NOMO-1 treated with DMSO at 0.1 percent for 48 hours (cell line): ENCODE results near the gene SRGAP1.
"Not testable (repeated sequence)": the region's sequence is repeated elsewhere in the genome, so short reads cannot be mapped to it uniquely, and the experiment has no call there.

Experiments
- DNase-seq: peaks from one replicate; lab custom pipeline; 2025; ENCODE audit not compliant: unreplicated experiment; lab: John Stamatoyannopoulos, UW

Gene SRGAP1

DNA sequence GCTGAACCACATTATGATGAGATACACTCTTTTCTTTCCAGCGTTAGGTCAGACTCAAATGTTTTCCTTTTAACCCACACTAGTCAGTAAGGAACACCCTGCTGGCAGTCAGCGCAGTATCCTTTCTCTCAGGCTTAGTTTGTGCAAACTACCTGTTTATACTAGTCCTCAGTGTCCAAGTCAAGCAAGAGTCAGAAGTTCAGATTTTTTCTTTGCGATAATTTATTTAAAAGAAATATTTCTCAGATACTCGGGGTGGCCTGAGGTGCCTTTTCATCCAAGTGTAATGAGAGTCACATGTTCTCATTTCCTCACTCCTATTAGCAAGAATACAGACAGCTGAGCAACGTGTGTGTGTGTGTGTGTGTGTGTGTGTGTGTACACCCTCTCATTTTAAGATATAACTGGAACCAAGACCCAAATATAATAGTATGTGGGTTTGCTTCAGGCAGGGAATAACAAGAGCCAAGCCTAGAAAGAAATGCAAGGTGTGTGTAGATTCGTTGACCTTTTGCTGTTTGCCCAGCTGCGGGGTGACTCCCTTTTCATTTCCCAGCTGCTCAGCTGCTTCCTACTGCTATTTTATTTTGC lies 194.9 kb downstream of the SRGAP1 start:
- no peak for DNase-seq

DNA sequence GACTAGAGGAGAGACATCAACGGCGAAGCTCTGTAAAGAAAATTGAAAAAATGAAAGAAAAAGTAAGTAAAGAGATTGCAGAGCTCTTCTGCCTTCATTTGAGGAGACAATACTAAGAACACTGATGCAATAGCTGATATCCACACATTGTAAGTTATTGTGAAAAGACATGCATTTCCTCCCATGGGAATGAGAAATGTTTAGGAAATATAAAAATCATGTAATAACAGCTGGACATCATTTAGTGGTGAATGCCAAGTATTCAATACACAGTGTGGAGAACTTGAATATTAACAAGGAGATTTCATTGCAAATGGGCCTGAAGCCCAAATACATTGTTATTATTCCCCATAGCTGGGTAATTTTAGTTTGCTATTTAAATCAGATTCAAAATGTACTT lies 198.4 kb downstream of the SRGAP1 start:
- no peak for DNase-seq

DNA sequence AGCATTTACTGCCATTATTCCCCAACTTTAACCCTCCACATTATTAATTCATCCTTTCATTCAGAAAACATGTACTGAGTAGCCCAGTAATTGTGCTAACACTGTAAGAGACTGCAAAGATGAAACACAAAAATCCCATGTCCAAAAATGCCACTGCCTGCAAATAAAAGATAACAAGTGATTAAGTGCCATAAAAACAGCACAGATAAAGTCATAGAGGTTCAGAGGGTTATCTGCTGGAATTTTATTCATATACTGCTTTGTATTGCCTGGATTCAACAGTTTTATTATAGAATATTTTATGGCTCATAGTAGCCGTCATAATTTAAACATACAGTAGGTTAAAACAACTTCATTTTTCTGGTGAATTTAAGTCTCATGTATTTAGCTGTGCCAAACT lies 199.7 kb downstream of the SRGAP1 start:
- DNase-seq: no peak

DNA sequence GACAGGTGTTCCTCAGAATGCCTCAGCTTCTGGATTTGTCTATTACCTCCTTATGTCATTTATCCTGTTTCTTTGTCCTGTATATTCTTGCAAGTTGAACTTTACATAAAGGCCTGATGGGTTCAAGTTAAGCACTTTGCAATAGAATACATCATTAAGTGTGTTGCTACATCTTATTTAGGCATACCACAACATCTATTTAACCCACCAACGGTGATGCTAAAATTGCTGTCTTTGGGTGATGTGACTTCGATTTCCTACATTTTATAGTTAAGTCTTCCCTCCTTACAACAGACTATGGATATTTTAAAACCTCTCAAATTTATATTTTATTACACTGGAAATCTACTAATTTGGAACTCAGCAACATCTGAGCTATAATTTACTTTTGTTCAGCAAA lies 206.6 kb downstream of the SRGAP1 start:
- DNase-seq: no peak

DNA sequence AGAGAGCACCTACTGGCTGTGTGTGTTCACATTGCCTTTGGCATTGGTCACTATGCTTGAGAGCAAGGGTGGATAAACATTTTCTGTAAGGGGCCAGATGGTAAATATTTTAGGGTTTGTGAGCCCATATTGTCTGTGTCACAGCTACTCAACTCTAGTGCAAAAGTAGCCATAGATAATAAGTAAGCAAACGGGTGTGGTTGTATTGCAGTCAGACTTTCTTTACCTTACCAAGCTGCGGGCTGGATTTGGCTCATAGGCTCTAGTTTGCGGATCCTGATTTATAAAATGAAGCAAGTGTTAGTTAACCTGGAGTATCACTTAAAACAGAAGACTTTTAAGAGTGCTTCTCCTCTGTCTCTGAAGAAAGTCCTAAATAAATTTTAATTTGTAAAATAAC lies 208.6 kb downstream of the SRGAP1 start:
- no peak for DNase-seq

DNA sequence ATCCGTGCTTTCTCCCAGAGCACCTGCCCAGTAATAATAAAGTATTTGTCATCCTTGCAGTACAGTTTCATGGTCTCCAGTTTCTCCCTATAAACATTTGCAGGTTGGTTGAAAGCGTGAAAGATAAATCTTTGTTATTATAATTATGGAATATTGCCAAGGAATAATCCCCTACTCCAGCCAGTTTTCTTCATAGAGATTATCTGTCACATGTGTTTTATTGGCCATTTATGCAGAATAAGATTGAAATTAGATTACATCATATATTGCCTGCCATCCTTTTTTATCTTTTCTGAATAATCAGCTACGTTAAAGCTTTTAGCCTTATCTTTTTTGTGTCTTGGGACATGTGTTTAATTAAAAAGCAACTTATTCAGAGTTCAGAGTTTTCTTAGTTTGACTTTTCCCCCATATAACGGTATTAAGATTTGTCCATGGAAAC lies 209.6 kb downstream of the SRGAP1 start:
- DNase-seq: no peak

DNA sequence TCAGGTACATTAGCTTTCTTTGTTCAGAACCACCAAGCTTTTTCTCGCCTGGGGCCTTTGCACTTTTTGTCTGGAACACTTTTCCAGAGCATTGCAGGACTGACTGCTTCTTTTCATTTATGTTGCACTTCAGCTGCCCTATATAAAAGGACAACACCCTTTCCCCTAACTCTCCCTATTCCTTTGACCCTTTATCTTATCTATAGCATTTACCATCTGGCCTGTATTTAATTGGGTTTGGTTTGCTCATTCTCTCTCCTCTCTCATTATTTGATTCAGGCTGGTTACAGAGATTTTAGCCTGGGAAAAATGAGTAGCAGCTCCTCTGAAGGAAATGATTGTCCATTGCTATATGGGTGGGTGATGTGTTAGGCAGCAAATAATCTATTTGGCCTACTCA lies 212.2 kb downstream of the SRGAP1 start:
- no peak for DNase-seq

DNA sequence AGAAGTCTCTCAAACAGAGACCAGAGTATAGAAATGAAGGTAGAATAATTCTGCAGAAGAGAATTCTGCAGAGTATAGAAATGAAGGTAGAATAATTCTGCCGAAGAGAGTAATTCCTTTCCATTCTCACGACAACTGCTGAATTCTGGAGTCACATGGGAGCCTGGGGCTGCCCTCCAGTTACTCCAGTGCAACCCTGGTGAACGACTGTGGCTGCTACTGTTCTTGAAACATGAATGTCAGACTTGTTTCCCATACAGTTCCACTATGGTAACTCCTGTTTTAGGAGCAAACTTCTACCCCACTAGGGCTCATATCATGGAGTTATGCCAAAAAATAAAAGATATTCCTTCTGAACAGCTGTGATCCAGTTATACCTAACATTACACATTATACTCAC lies 213.2 kb downstream of the SRGAP1 start:
- no peak for DNase-seq

DNA sequence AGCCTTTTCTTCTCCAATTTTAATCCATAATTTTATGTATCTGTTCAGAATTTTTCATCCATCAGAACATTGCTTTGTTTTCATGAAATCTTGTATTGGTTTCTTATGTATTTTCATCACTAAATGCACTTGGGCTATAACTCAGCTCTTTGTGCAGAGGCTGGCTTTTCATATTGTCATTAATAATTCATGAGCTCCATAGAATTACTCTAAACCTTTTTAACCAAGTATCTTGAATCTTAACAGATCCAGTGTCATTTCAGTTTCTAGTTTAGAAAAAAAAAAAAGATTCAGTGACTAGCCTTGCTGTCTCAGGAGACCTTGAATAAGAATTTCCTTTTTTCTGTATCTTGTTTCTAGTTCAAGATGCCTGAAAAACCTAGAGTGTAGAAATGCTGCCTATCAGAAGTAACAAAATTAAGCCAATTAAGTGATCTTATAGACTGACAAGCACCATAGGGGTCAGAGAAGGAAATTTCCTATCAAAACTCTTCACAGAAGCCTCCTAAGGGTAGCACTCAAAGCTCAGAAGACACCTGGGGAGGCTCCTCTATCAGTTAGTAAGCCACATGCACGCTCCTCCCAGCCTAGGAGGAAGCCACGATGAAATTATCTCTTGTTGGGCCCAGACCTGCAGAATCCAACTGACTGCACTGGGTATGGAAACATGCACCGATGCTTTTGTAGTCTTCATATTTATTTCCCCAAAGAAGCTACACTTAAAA lies 214.2 kb downstream of the SRGAP1 start:
- no peak for DNase-seq

DNA sequence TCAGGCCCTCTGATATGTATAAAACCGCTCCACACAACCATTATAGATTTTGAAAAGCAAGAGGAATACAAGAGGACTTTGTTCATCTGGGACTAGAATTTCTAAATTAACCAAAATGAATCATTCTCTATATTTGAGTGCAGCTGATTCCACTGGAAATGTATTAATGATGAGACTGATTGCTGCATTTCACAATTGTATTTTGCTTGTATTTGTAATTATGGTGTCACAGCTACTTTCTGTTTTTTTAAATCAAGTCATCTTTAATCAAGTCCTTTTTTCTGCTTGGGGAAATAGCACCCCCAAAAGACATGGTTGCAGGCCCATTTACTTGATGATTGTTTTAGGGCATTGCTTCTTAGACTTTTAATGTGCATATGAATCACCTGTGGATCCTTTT lies 215.2 kb downstream of the SRGAP1 start:
- no peak for DNase-seq

DNA sequence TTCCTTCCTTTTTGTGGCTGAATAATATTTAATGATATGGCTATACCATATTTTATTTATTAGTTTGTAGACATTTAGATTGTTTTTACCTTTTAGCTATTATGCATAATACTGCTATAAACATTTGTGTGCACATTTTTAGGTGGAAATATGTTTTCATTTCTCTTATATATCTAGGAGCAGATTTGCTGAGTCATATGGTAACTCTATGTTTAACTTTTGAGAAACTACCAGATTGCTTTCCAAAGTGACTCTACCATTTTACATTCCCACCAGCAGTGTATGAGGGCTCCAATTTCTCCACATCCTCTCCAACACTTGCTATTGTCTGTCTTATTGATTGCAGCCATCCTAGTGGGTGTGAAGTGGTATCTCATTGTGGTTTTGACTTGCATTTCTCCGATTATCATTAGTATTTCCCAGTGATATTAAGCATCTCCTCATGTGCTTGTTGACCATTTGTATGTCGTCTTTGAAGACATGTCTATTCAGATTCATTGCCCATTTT lies 217.4 kb downstream of the SRGAP1 start:
- no peak for DNase-seq

DNA sequence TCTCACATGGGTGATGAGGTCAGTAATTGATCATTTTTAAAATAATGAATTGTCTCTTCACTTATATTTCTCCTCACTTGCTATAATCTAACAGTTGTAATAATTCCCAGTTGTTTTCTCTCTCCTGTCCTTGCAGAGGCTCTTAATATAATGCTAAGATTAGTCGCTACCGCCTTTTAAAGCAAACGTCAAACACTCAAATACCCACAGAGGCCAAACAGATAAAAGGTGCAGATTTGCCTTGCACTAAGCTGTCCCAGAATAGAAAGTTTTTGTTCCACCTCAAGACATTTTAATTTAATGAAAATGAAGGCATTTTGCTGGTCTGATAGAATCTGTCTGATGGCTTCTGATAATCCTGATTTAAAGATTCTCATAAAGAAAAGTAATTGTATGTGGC lies 218.6 kb downstream of the SRGAP1 start:
- DNase-seq: no peak

DNA sequence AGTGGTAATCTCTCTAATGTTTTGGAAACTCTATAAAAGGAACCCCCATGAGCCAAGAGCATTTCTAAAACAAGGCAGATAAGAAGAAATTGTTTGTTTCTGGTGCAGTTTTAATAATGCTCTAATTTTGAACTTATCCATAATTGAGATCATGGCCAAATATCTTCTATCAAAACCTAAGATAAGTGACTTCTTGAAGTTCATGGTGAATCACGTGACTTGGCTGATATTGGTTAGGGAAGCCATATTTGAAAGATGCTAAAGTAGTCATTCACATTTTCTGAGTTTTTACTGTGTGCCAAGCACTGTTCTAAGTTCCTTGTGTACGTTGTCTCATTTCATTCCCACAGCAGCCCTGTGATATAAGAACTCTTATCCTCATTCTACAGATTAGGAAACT lies 219.7 kb downstream of the SRGAP1 start:
- DNase-seq: no peak

DNA sequence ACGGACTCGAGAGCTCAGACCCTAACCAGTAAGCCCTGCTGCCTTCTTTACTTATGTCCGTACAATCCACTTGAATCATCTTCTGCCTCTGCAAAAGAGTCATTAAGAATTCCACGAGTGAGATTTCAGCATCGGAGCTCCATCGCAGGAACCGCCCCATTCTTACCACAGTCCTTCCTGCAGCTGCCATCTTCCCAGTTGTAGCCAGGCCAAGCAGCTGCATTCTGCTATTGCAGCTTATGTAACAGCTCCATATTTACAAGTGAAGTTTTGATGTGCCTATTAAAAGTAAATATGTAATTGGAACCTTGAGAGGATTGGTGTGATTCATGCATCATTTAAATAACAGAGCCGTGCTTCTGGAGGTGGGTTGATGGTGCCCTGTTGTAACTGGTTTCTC lies 220.2 kb downstream of the SRGAP1 start:
- DNase-seq: no peak

DNA sequence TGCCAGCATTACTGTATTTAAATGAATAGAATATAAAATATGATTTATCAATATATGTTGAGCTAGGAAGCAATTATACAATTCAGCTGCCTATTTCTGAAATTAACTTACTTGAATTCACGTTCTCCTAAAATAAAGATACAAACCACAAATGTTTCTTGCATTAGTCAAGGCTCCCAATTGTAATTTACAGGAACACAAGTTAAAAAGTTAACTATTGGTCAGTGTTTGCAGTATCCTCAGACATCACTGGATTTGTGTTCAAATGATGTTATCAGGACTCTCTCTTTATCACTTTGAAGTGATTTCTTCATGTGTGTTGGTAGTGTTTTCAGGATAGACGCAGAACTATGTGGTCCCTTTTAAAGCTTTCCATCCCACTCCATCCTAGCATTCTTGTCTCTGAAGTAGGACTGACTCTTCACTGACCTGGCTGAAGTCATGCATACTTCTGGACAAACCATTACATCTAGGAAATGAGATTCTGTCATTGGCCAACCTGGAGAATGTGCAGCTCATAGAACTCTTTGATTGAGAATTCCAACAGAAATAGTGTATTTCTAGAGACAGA lies 221.5 kb downstream of the SRGAP1 start:
- DNase-seq: no peak

DNA sequence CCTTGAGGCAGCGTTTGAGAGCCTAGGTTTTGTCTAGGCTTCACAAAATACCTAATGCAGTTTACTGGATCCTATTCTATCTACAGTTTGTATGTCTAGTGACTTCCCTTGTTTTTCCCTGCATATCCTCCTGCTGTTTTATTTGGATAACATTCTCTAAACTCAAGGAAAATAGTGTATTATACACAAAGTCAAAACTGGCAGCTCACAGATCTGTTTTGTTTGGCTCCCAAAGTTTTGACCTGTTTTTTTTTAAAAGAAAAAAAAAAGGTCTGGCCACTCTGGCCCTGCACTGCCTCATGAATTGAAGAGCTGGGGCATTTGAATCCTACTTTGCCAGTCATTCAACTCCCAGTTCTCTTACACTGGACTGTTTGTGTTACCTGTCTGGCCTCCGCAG lies 222.3 kb downstream of the SRGAP1 start:
- no peak for DNase-seq

DNA sequence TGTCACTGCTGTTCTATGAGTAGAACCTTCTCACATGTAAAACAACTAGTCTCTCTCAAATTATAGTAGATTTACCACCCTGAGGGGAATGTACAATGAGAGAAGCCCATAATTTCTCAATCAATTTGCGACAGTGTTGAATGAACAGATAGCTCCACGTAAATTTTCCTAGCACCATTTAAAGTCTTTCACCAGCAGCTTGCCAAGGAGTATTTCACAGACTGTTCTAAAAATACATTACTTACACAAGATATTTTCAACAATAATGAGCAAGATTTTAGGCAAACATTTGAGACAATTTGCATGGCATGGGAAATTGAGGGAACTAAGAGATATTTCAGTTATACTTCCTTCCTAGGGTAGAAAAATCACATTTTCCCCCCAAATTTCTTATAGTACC lies 226.0 kb downstream of the SRGAP1 start:
- DNase-seq: no peak

DNA sequence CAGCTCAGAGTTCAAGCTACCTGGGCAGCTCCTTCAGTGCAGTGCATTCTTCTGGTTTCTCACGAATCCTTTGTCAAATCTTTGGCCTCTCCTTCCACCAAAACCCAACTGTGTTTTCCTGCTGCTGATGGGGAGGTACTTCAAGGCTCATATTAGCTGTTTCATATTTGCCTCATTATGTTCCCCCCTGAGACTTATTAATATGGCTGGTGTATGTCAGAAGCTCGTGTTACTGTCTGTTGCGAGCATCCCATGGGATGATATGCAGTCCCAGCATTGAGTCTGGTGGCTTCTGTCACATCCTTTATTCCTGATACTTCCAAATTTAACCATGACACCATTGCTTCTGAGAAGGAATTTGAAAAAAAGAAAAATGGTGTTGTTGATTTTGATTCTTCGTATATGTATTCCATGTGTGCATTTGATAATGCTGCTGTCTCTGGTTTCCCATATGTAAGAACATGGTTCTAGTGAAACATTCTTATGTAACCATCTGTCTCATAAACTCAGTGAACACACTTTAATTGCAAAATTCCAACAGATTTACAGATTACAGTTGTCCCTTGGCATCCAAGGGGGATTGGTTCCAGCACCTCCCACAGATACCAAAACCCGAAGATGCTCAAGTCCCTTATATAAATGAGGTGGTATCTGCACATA lies 228.5 kb downstream of the SRGAP1 start:
- no peak for DNase-seq

DNA sequence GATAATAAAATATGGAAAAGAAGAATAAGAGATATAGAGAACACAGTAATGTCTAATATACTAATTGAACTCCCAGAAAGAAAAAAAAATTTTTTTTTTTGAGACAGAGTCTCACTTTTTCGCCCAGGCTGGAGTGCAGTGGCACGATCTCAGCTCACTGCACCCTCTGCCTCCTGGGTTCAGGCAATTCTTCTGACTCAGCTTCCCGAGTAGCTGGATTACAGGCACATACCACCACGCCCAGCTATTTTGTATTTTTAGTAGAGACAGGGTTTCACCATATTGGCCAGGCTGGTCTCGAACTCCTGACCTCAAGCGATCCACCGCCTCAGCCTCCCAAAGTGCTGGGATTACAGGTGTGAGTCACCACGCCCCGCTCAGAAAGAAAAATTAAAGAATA lies 232.1 kb downstream of the SRGAP1 start:
- not testable (repeated sequence) for DNase-seq

DNA sequence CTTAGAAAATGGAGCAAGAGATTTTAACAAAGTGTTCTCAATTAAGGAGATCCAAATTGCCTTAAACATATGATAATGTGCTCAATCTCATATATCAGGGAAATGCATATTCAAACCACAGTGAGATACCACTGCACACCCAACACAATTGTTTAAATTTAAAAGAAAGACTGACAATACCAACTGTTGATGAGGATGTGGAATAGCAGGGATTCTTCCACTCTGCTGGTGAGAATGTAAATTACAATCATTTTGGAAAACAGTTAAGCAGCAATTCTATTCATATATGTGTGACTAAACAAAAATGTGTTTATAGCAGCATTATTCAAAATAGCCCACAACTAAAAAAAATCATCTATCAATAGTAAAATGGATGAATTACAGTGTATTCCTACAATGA lies 233.4 kb downstream of the SRGAP1 start:
- no peak for DNase-seq

DNA sequence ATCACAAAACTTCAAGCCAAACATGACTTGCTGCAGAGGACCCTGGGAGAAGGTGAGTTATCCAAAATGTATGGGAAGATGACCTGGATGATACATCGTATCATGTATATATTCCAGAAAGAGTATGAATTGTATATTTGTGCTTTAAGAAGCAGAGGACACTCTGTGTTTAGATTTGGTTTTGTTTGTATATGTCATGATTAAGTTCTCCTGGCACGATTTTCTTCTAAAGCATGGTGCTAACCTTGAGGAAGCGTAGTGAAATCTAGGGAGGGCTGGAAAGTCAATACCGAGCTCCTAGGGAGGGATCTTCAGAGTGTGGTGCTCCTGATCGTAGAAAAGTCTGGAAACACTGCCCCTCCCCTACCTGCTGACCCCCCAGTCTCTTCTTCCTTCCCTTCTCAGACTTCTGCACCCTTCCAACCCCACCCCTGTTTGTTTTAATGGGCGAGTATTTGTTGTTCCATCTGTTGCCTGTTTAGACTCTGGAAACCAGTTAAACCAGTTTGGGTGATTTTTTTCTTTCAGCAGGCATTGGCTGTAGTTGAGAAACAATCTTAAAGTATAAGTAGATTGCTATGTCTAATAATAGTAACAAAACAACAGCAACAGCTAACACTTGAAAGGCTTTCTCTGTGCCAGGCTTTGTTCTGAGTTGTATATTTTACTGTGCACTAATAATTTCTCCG lies 236.0 kb downstream of the SRGAP1 start:
- DNase-seq: no peak
